Heart left ventricle (tissue), 13 donors: ENCODE measurements around the gene AKT1.

ENCODE experiments used
- CTCF ChIP-seq, 12 donors: fragments of 200-600 bp; sonication (generic) in 4 of 12; IDR thresholded peaks; one replicate each; pipeline versions ENCODE4 v1.5.0 to v1.8.0; 2018 to 2022; ENCODE audit warnings: antibody characterized with exemption in 12 of 12, mild to moderate bottlenecking in 5 of 12
- POLR2A ChIP-seq, 2 donors: fragments of 450-650 bp; IDR thresholded peaks; one replicate each; pipeline ENCODE4 v1.6.1; 2017; ENCODE audit warnings: antibody characterized with exemption in 2 of 2, mild to moderate bottlenecking in 2 of 2, moderate library complexity in 2 of 2
- donor health status: ischemic (EF 13 %, LVEDD 7.1; RV severe dilation, severe dysfunction).
- donor health status: DM: no; HTN: yes; CAD: no.
- donor health status: DM: no; HTN: no; CAD: no.
- donor health status: ischemic (EF 25% LVEDD 6.9; RV normal size, moderate dysfunction).
- donor health status: ischemic (EF 25% LVEDD 5.7; RV mildly dilated, moderate dysfunction).
- donor health status: ischemic (EF 35%, LVEDD 5.7; RV mildly dilated, moderate dysfunction).
- donor health status: nonischemic (EF 11% LVEDD 7.7; RV severe dilation, severe dysfunction).
- donor health status: DM: yes; HTN: yes; CAD: no.
- donor health status: PGD.
- donor health status: ischemic (EF 29% LVEDD 5.4; RV normal size, mild dysfunction).
- donor health status: nonischemic (EF 23%, LVEDD 6.1; RV moderate dilation, normal function).

GRCh38 chr14:104843442-104844305, 48.1 kb upstream of the AKT1 start:
- TF ChIP-seq POLR2A (IDR thresholded peaks at IDR 0.05) (no peak), CTCF (IDR thresholded peaks at IDR 0.05) (no peak)
